GM12874 (cell line): ENCODE data around the gene P2RY8.

ENCODE experiments used
- CTCF ChIP-seq: IDR thresholded peaks from 2 replicates; pipeline ENCODE4 v1.5.1; 2011; ENCODE audit warnings: low read depth, mild to moderate bottlenecking, control low read depth, low read length, moderate library complexity; ENCODE audit not compliant: insufficient read depth

Gene P2RY8

GRCh38 chrX:1416965-1417760, 119.8 kb downstream of the P2RY8 start:
- TF ChIP-seq CTCF = no peak

- no peak for TF ChIP-seq CTCF
Measured at GRCh38 chrX:1416327-1416784, 120.6 kb downstream of the P2RY8 start.
